HG03045 (cell line): ENCODE results near the gene BPI.
"Not testable (repeated sequence)": the region's sequence is repeated elsewhere in the genome, so short reads cannot be mapped to it uniquely, and the experiment has no call there.

Experiments used
- ATAC-seq: cut with Tn5 transposase; IDR thresholded peaks from one replicate; pipeline ENCODE4 v1.9.1; 2021; ENCODE audit warnings: mild to moderate bottlenecking, moderate library complexity; ENCODE audit not compliant: unreplicated experiment

Gene BPI

DNA sequence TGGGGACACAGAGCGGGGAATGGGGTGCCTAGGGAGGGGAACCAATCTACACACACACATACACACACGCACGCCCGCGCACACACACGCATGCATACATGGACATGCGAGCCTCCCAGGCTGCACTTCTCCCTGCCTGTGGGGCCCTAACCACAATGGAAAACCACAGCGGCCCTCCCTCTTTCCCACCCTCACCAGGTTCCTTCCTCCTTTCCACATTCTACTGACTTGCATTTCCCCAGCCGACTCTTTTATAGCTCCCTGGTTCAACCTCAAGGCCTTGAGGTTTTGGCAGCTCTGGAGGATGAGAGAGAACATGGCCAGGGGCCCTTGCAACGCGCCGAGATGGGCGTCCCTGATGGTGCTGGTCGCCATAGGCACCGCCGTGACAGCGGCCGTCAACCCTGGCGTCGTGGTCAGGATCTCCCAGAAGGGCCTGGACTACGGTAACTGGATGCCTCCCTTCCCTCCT lies at the start of gene BPI:
Gene BPI (plus strand): TSS at position 249 of the 472 bp plus-strand sequence. CDS start 68 bp downstream, at position 317.
- ATAC-seq = no peak

DNA sequence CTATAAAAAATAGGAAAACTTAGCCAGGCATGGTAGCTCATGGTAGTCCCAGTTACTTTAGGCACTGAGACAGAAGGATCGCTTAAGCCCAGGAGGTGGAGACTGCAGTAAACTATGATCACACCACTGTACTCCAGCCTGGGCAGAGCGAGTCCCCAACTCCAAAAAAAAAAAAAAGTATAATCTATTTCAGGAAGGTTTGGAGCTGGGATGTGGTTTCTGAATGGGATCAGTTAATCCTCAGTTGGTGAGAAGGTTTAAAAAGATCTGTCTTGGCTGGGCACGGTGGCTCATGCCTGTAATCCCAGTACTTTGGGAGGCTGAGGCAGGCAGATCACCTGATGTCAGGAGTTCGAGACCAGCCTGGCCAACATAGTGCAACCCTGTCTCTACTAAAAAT lies 49.3 kb upstream of the BPI start:
- ATAC-seq = not testable (repeated sequence)

DNA sequence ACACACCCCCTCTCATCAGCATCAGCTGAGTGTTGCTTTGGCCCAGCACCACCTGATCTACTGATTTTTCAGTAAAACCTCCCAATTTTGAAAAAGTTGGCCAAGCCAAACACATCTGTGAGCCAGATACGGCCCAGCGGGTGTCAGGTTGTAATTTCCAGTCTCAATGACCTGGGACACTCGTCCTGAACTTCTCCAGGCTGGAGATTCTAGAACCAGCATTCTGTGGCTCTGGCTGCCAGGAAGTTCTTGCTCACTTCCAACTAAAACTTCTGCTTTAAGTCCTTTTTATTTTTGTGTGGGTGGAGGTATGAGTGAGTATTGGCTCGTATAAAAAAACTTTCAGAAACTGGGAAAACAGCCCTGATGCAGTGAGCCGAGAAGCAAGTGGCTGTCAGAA lies 48.6 kb upstream of the BPI start:
- ATAC-seq = no peak

DNA sequence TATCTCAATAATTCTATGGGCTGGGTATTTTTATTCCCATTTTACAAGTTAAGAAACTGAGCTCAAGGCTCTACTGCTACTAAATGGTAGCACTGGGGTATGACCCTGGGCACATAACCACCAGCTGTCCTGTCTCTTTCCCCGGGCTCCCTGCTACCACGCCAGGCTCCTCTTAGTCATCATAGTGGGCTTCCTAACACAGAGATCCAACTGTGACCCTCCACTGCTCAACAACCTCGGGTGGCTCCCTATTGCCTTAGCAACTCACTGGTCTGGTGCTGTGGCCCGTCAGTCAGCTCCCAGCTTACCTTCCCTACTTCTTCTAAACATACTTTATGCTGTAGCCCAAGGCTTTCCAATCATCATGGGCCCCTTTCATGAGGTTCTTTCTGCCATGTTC lies 47.9 kb upstream of the BPI start:
- no peak for ATAC-seq

DNA sequence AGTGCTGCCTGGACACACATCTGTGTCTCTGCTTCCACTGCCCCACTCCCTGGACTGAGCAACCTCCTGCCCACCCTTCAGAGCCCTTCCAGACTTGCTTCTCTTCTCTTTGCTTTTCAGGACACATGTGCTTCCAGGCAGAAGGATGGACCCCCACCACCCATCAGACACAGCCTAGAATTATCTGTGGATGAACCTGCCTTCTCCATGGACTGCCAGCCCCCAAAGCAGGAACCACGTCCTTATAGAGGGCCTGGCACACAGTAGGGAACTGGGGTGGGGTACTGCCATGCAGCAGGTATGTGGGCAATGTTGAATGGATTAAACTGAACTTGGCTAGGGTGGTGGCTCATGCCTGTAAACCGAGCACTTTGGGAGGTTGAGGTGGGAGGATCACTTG lies 47.0 kb upstream of the BPI start:
- ATAC-seq = no peak

DNA sequence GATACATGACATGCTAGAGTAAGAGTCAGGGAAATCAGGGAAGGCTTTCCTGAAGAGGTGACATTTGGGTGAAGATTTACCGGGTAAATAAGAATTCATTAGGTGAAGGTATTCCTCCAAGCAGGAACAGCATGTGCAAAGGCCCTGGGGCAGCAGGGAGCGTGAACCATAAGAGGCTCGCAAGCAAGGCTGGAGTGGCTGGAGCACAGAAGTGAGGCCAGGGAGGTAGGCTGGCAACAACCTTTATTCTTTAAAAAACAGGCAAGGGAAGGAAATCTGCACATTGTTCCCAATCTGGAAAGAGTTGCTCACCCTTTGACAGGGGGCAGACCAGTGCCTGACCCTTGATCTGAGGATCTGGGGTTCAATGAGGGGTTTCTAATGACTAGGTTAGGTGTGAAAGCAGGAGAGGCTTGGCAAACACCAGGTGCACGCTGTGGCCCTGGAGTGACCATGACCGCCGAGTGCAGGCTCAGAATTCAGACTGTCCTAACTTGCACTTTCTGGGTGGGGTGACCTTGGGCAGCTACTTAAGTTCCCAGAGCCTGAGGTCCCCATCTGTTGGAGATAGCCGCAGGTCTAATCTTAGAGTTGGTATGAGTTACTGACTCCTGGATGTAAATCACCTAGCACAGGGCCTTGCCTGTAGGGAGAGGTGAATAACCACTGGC lies 45.3 kb upstream of the BPI start:
- ATAC-seq = no peak

DNA sequence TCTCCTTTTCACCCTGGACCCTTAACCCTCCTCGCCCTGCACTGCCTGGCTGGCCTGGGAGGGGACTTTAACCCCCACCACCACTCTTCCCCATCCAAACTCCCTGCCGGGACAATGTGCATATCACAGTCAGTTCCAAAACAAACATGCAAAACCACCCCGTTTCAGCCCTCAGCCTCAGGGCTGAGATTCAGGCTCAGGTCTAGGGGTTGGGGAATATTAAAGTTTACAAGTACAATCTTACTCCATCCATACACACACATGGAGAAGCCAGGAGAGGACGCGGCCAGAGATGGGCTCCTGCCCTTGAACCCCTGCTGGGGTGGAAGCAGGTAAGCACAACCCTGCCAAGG lies 44.0 kb upstream of the BPI start:
- no peak for ATAC-seq

DNA sequence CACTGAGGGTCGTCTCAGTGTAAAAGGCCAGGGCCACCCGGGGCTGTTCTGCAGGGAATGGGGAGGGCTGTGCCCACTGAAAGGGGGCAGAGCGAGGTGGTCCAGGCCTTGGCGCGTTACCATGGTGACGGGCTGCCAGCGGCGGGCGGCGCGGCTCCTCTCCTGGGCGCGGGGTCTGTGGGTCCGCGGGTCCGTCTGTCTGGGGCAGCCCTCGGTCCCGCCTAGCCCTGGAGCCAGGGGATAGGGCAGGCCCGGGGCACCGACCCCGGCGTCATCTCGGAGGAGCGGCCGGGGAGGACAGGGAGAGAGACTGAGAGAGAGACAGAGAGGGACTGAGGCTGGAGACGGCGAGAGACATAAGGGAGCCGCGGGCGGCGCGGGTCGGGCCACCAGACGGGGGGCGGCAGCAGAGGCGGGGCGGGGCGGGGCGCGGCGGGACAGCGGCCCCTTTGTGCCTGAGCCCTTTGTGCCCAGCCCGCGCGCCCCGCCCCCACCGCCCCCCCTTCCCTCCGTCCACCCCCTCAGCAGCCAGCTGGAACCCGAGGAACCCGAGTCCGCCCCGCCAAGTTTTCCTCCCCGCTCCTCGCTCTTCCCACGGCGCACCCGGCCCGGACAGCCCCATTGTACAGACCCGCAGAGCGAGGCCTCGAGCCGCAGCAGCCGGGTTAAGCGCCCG lies 43.4 kb upstream of the BPI start, which contains the start of gene KIAA1755:
Gene KIAA1755 (minus strand): TSS at position 358 of the 676 bp plus-strand sequence. CDS start 235 bp downstream, at position 123.
- no peak for ATAC-seq

DNA sequence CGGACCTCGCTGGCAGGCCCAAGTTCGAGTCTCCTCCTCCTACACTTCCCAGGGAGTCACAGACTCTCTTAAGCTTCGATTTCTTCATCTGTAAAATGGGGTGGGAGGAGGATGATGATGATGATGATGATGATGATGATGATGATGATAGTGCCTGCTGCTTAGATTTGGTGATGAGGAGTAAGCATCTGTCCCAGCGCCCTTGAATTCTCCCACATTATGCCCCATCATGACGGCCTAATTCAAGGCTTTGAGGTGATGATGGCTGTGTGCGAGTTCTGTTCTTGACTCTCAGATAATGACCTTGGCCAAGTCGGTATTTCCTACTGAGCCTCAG lies 42.9 kb upstream of the BPI start:
- ATAC-seq = no peak

DNA sequence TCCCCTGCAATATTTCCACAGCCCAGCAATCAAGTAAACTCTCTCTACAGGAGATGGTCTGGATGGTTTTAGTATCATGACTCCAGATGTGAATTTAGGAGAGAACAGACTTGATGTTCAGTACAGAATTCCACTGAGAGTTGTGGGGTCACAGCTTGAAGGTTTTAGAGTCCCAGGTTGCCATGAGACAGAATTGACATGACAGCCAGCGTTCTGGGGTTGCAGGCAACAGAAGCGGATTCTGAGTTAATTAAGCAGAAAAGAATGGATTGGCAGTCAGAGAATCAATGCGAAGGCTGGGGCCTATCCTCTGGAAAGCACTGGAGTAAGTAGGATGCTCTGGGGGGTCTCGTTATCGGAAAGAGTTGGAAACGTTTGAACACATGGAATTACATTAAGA lies 41.0 kb upstream of the BPI start:
- no peak for ATAC-seq

DNA sequence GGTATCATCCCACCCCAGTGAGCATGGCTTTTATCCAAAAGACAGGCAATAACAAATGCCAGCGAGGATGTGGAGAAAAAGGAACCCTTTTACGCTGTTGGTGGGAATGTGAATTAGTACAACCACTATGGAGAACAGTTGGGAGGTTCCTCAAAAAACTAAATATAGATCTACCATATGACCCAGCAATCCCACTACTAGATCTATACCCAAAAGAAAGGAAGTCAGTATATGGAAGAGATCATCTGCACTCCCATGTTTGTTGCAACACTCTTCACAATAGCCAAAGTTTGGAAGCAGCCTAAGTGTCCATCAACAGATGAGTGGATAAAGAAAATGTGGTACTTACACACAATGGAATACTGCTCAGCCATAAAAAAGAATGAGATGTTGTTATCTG lies 37.5 kb upstream of the BPI start:
- no peak for ATAC-seq

DNA sequence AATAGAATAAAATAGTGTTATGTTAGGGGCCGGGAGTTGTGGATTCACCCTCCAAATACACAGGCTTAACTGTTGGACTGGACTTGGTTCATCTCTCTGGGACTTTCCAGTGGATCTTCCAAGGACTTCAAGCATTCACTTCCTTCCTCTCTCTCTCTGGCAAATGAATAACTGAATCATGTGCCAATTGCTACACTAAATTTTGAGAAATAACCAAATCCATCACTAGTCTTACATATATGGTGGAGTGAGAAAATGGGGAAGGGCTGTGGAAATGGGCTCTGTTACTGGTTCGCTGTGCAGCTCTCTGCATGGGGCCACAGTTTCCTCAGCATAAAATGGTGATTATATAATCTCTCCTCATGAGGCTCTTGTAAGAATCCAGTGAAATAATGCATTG lies 36.7 kb upstream of the BPI start:
- no peak for ATAC-seq

DNA sequence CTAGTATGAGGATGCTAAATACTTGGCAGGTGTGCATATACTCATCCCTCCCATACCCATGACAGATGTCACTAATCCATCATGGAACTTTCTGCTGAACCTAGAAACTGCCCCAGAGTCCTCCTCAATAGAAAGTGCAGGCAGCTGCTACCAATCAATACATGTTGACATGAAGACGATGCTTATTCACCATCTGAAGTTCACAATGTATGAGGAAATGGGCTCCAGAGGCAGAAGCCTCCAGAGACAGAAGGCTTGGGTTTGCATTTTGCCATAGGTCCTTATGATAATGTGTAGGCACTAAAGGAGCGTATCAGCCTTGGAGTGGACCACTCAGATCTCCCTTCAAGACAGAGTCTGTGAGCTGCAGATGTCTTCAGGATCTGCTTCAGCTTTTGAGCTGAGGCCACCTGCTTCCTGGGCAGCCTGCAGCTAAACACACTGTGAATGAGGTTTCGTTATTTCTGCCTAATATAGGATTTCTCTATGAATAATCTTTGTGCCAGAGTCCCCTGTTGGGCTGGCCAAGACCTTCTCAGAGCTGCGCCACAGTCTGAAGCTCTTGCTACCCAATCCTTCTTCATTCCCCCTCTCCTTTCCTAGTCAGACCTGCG lies 35.9 kb upstream of the BPI start:
- ATAC-seq = no peak

DNA sequence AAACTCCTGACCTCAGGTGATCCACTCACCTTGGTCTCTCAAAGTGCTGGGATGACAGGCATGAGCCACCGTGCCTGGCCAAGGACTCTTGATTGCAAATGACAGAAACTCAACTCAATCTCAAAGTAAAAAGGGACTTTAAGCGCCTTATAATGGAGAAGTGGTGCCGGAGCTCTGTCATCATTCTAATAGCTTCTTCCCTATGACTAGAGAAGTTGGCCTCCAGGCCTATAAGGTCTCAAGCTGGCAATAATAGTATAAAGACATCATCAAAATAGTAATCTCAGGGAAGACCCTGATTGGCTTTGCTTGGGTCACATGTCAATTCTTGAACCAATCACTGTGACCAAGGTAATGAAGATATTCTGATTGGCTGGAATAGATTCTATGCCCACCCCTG lies 34.9 kb upstream of the BPI start:
- ATAC-seq = no peak

DNA sequence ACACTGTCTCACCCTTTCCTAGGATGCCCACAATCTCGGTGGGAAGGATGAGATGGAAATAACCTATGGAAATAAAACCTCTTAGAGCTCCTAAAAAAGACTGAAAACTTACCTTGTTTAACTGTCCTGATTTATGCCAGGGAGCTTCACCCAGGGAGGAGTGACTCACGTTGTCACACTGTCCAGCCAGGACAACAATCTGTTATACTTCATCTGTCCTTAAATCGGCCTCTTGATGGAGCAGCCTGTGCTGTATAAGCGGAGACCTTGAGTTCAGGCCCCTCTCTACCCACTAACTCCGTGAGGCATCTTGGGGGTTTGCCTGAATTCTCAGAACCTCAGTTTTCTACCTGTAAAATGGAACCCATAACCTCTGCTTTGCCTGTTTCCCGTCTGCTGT lies 34.2 kb upstream of the BPI start:
- no peak for ATAC-seq

DNA sequence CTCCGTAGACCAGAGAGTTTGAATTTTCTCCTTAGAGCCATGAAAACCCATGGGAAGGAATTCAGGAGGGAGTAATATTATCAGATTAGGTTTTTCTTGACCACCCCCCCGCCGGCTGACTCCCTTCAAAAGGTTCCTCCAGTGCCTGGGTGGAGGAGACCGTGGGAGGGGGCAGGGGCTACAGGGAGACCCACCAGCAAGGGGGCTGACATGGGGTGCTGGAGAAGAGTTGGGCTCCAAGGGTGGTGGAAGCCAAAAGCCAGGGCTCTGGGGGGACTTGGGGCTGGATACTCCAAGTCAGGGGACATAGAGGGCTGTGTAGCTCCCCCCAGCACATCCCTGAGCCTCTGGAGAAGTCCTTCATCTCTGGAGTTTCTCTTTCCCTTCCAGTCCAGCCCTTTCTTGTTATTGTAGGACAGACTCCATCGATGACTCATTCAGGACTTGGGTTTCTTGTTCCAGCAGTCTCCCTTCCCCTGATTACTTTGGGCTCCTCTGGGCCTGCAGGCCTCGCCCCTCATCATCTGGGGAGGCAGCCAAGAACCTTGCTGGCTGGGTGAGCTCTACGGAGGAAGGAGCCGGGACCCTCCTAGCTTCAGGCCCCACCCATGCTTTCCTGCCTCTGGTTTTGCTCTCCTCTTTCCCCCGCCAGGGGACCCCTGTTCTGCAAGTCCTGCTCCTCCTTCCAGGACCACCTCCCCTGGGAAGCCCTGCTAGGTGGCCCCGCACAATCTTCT lies 32.9 kb upstream of the BPI start:
- no peak for ATAC-seq

DNA sequence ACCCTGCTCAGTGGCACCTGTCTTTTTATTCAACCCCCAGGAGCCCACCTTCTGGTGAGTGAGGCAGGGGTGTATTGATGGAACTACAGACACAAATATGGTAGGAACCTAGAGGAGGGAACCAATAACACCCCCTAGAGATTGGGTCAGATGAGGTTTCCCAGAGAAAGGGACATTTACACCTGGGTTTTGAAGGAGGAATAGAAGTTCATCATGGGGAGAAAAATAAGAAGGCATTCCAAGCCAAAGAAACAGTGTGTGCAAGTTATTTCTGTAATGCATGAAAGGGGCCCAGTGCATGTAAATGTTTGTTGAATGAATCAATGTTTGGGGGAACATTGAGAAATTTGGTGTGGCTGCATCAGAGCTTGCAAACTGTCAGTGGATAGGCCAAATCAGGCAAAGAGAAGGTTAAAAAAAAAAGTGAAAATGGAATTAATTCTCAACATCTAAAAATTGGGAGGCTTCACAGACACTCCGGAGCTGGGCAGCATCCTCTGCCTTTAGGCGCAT lies 32.3 kb upstream of the BPI start:
- no peak for ATAC-seq

DNA sequence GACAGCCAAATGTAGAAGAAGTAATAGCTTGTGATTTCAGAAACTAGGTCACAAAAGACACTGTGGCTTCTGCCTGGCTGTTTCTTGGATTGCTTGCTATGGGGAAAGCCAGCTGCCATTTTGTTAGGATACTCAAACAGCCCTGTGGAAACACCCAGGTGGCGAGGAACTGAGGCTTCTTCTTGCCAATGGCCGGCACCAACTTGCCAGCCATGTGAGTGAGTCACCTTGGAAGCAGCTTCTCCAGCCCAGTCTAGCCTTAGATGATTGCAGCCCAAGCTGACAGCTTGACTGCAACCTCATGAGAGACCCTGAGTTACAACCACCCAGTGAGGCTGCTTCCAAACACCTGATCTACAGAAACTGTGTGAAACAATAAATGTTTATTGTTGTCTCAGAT lies 31.6 kb upstream of the BPI start:
- ATAC-seq = no peak

DNA sequence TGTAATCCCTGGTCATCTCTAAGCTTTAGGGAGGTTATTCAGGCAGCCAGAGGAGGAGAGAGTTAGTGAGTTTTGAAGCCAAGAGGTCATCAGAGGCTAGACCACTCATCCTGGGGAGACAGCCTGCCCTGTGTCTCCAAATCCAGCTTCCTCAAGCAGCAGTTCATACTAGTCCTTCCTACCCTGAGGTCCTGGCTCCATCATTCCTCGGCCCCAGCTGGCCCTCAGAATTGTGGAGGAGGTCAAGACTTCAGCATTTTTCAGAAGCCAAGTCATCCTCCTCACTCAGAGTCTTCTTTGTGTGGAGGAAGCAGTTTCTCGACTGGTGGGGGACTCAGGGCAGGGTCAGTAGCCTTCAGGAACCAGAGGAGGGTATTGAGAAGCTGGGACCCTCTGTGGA lies 31.0 kb upstream of the BPI start:
- ATAC-seq = no peak

DNA sequence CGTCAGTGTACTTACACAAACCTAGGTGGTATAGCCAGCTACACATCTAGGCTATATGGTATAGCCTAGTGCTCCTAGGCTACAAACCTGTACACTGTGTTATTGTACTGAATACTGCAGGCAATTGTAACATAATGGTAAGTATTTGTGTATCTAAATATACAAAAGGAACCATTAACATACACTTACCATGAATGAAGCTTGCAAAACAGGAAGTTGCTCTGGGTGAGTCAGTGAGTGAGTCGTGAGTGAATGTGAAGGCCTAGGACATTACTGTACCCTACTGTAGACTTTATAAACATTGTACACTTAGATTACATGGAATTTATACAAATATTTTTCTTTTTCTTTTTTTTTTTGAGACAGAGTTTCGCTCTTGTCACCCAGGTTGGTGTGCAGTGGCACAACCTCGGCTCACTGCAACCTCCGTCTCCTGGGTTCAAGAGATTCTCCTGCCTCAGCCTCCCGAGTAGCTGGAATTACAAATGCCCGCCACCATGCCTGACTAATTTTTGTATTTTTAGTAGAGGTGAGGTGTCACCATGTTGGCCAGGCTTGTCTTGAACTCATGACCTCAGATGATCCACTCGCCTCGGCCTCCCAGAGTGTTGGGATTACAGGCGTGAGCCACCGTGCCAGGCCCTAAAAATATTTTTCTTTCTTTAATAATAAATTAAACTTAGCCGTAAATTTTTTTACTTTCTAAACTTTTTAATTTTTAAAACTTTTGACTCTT lies 28.0 kb upstream of the BPI start:
- no peak for ATAC-seq

DNA sequence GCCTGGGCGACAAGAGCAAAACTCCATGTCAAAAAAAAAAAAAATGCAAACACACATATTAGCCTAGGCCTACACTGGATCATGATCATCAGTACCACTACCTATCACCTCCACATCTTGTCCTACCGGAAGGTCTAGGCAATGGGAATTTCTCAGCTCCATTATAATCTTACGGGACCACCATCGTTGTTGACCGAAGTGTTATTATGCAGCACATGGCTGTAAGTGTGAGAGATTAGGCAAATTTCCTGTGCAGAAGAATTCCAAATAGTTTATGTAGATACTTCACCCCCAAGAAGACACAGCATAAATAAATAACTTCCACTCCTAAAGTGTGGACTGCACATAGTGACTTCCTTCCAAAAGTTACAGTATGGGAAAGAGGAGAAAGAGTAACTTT lies 26.7 kb upstream of the BPI start:
- no peak for ATAC-seq
